GM21423 (cell line): ENCODE results near the gene PDLIM7.
A peak's percentile ranks its signal among the peaks of the same experiment; 100 is the strongest.

Experiments
- ATAC-seq: cut with Tn5 transposase; IDR thresholded peaks from one replicate; pipeline ENCODE4 v1.9.1; 2021; ENCODE audit warnings: mild to moderate bottlenecking, moderate library complexity; ENCODE audit not compliant: unreplicated experiment

Gene PDLIM7

DNA sequence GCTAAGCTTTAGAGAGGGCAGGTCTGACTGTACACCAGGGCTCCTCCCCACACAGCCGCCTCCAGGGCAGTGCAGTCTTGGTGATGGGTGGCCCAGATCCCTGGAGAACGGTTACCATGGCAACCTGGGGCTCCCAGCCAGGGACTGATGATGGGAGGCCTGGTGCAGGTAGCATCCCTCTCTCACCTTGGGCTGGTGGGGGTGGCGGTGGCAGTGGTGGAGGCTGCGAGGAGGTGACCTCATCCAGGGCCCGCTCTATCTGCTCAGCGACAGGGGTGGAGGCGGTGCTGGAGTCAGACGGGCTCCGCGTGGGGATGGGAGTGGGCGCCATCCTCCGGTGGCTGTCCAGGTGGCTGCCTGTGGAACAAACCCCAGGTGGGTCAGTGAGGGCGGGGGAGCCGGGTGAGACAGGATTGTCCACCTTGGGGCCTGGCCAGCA is 38.5 kb downstream of the PDLIM7 start:
- ATAC-seq: no peak

- ATAC-seq: no peak
Observed at GRCh38 chr5:177457852-177458681, 39.3 kb downstream of the PDLIM7 start.

- peak; percentile 32 for ATAC-seq
Observed at GRCh38 chr5:177456976-177457851, 40.2 kb downstream of the PDLIM7 start.

GRCh38 chr5:177456591-177456964 is 40.8 kb downstream of the PDLIM7 start:
- ATAC-seq: no peak

GRCh38 chr5:177455661-177456590 is 41.5 kb downstream of the PDLIM7 start:
- peak; percentile 18 for ATAC-seq

- peak; percentile 41 for ATAC-seq
Observed at GRCh38 chr5:177455036-177455660, 42.3 kb downstream of the PDLIM7 start.

GRCh38 chr5:177454397-177455035 is 42.9 kb downstream of the PDLIM7 start:
- peak; percentile 43 for ATAC-seq

- peak; percentile 6 for ATAC-seq
Observed at GRCh38 chr5:177453852-177454396, 43.5 kb downstream of the PDLIM7 start.

DNA sequence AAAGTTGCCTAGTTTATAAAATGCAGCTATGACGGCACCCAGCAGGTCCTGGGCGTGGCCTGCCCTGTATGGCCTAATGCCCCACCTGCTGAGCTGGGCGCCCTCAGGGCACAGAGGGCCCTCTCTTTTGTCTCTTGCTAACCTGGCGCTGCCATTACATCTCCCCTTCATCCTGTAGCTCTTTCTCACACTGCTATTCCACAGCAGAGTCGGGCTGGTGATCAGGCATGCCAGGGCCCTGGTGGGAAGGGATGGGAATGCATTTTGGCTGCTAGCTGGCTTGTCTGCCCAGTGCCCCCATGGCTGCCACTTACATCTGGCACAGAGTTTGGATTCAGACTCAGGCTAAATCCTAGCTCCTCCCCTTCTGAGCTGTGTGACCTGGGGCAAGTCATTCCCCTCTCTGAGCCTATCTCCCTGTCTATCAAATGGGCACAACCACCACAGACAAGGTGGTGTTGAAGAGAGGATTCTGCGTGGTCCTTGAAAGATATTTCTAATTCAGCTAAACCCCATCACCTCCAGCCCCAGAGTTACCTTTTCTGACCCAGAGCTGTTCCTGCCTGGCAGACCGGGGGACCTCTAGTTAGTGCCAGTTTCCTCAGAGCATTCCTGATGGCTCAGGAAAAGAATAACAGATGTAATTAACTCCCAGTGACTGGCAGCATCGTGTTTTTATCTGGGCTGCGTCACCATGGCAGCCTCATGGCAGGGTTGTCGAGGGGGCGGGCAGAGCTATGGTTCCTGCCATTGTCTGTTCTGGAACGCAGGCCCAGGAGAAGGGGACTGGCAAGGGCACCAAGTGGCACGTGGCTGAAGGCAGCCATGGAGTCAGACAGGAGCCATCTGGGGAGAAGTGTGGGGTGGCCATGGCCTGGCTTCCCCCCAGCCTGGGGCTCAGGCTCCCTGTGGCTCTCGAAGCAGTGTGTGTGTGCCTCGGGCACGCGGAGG is 44.4 kb downstream of the PDLIM7 start:
- ATAC-seq: no peak

GRCh38 chr5:177450667-177451424 is 46.6 kb downstream of the PDLIM7 start:
- no peak for ATAC-seq

DNA sequence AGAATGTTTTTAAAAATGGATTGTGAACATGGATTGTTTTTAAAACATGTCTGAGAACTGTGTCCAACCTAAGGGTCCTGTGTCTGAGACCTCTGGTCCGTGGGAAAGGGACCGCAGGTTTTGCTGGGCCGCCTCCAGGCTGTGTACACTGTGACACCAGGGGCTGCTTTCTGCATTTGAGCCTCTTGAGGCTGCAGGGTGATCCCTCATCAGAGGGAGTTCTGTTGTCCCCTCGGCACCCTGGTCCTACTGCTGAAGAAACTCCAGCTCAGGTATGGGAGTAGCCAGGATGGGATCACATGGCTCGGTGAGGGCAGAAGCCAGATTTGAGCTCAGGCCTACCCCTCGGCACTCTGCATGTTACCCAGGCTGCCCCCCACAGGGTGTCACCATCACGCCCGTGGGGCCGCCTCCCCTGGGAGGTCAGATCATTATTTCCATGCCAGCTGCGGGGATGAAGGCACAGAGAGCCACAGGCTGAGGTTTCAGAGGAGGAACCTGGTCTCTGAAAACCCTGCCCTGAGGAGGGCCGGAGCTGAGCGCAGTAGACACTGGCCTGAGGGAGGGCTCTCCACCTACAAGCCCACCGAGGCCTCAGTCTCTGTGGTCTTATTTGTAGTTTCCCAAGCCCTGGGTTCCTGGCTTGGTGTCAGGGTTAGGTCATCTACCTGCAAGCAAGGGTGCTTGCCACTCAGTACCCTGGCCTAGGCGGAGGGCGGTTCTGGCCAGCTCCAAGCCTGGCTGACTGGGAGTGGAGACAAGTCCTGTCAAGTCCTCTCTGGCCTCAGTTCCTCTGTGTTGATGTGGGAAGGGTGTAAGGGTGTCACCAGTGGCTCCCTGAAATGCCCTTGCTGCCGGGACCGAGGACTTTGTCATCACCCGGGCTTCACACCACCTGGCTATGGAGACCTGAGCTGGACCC is 48.0 kb downstream of the PDLIM7 start:
- no peak for ATAC-seq

GRCh38 chr5:177448244-177448950 is 49.0 kb downstream of the PDLIM7 start:
- ATAC-seq: no peak

- ATAC-seq: no peak
Observed at GRCh38 chr5:177447611-177448243, 49.7 kb downstream of the PDLIM7 start.

GRCh38 chr5:177447066-177447610 is 50.3 kb downstream of the PDLIM7 start:
- ATAC-seq: peak; percentile 40
